GM18526 (cell line): ENCODE measurements around the gene NR6A1.

ENCODE experiments used
- POLR2A ChIP-seq: IDR thresholded peaks from 3 replicates; pipeline ENCODE4 v1.6.1; 2011; ENCODE audit not compliant: insufficient read length; ENCODE audit errors: extremely low read depth

NR6A1 gene

GRCh38 chr9:124801356-124801755 is 30.2 kb upstream of the NR6A1 start:
- TF ChIP-seq POLR2A, result no peak

GRCh38 chr9:124800306-124801259 is 29.5 kb upstream of the NR6A1 start:
- TF ChIP-seq POLR2A, result no peak

- no peak for TF ChIP-seq POLR2A
Observed at GRCh38 chr9:124799274-124800006, 28.3 kb upstream of the NR6A1 start.

GRCh38 chr9:124797343-124798103 is 26.4 kb upstream of the NR6A1 start:
- no peak for TF ChIP-seq POLR2A

- TF ChIP-seq POLR2A, result no peak
Observed at GRCh38 chr9:124795881-124796431, 24.8 kb upstream of the NR6A1 start.

GRCh38 chr9:124794902-124795491 is 23.9 kb upstream of the NR6A1 start:
- TF ChIP-seq POLR2A, result no peak

GRCh38 chr9:124793015-124793541 is 22.0 kb upstream of the NR6A1 start:
- no peak for TF ChIP-seq POLR2A

- no peak for TF ChIP-seq POLR2A
Observed at GRCh38 chr9:124792257-124793014, 21.3 kb upstream of the NR6A1 start.

- no peak for TF ChIP-seq POLR2A
Observed at GRCh38 chr9:124790801-124791505, 19.8 kb upstream of the NR6A1 start.

GRCh38 chr9:124790301-124790700 is 19.2 kb upstream of the NR6A1 start:
- TF ChIP-seq POLR2A, result no peak

- no peak for TF ChIP-seq POLR2A
Observed at GRCh38 chr9:124789531-124789930, 18.4 kb upstream of the NR6A1 start.

- no peak for TF ChIP-seq POLR2A
Observed at GRCh38 chr9:124788542-124789217, 17.6 kb upstream of the NR6A1 start.
